Activated CD4-positive, alpha-beta T cell treated with anti-CD3 and anti-CD28 coated beads, Interleukin-2, amount 50 U/mL, for 4 hours (primary cell): ENCODE results near the gene MEOX2.

Experiments
- DNase-seq, 2 experiments: peaks; one replicate each; pipeline ENCODE4 v3.0.0-alpha.2; 2020

Gene MEOX2

GRCh38 chr7:15680446-15680845 lies 6.0 kb downstream of the MEOX2 start:
- no peak for DNase-seq

- DNase-seq: no peak
Measured at GRCh38 chr7:15679306-15679705, 7.2 kb downstream of the MEOX2 start.

- no peak for DNase-seq
Measured at GRCh38 chr7:15678653-15679052, 7.8 kb downstream of the MEOX2 start.

- no peak for DNase-seq
Measured at GRCh38 chr7:15675379-15675778, 11.1 kb downstream of the MEOX2 start.

GRCh38 chr7:15674586-15674985 lies 11.9 kb downstream of the MEOX2 start:
- DNase-seq: no peak

GRCh38 chr7:15669443-15670090 lies 16.9 kb downstream of the MEOX2 start:
- DNase-seq: no peak

GRCh38 chr7:15667991-15668390 lies 18.5 kb downstream of the MEOX2 start:
- DNase-seq: no peak

GRCh38 chr7:15662451-15662850 lies 24.0 kb downstream of the MEOX2 start:
- DNase-seq: no peak

GRCh38 chr7:15658247-15658646 lies 28.2 kb downstream of the MEOX2 start:
- DNase-seq: no peak

- no peak for DNase-seq
Measured at GRCh38 chr7:15652776-15653290, 33.6 kb downstream of the MEOX2 start.

- DNase-seq: no peak
Measured at GRCh38 chr7:15651693-15652092, 34.8 kb downstream of the MEOX2 start.

- DNase-seq: no peak
Measured at GRCh38 chr7:15650787-15651186, 35.7 kb downstream of the MEOX2 start.

- DNase-seq: no peak
Measured at GRCh38 chr7:15648461-15648961, 38.0 kb downstream of the MEOX2 start.

GRCh38 chr7:15647309-15647708 lies 39.2 kb downstream of the MEOX2 start:
- DNase-seq: no peak

- no peak for DNase-seq
Measured at GRCh38 chr7:15643000-15643705, 43.3 kb downstream of the MEOX2 start.

GRCh38 chr7:15628876-15629275 lies 57.6 kb downstream of the MEOX2 start:
- no peak for DNase-seq

- DNase-seq: no peak
Measured at GRCh38 chr7:15626041-15626440, 60.4 kb downstream of the MEOX2 start.

GRCh38 chr7:15625466-15625865 lies 61.0 kb downstream of the MEOX2 start:
- DNase-seq: no peak

- no peak for DNase-seq
Measured at GRCh38 chr7:15621468-15621867, 65.0 kb downstream of the MEOX2 start.

GRCh38 chr7:15620491-15621185 lies 65.8 kb downstream of the MEOX2 start:
- no peak for DNase-seq

GRCh38 chr7:15618275-15618674 lies 68.2 kb downstream of the MEOX2 start:
- no peak for DNase-seq

- DNase-seq: no peak
Measured at GRCh38 chr7:15612205-15612604, 74.3 kb downstream of the MEOX2 start.

- DNase-seq: no peak
Measured at GRCh38 chr7:15610503-15610902, 76.0 kb downstream of the MEOX2 start.

GRCh38 chr7:15609287-15609686 lies 77.2 kb downstream of the MEOX2 start:
- DNase-seq: no peak
